HEK293 (cell line): Measurements from ENCODE around the gene RPL27.

Experiments
- CTCF ChIA-PET: fragments of 350-600 bp; formaldehyde crosslinking; extraction: SDS; loops from one replicate; lab custom pipeline; 2021; ENCODE audit warnings: antibody characterized with exemption; lab: Yijun Ruan, JAX
- POLR2A ChIA-PET: fragments of 300-600 bp; formaldehyde crosslinking; extraction: SDS; loops from one replicate; lab custom pipeline; 2020; ENCODE audit warnings: antibody characterized with exemption, inconsistent platforms; lab: Yijun Ruan, JAX
- H3K27ac ChIP-seq: fragments of 200-500 bp; sonication (Bioruptor generic); 2 replicates; pipeline ENCODE4 v1.5.1; 2014; ENCODE audit warnings: low read depth, low read length, control low read depth, inconsistent platforms; ENCODE audit errors: extremely low read depth
- H3K36me3 ChIP-seq, 2 experiments: fragments of 200-500 bp in 1 of 2; sonication (Bioruptor generic) in 1 of 2; 1 replicate in 1 of 2; 2 replicates in 1 of 2; pipeline ENCODE4 v1.5.1; 2014 to 2017; ENCODE audit warnings: inconsistent platforms in 2 of 2, low read length in 2 of 2; ENCODE audit not compliant: control insufficient read depth in 2 of 2, insufficient read depth in 1 of 2
- H3K4me1 ChIP-seq: fragments of 200-500 bp; sonication (Bioruptor generic); 2 replicates; pipeline ENCODE4 v1.5.1; 2014; ENCODE audit warnings: mild to moderate bottlenecking, low read length, inconsistent platforms; ENCODE audit not compliant: control insufficient read depth, insufficient read depth
- H3K4me3 ChIP-seq: 2 replicates; pipeline ENCODE4 v1.5.1; 2011; ENCODE audit warnings: low read depth, mild to moderate bottlenecking, control low read depth, low read length, moderate library complexity
- H3K9me3 ChIP-seq: fragments of 200-500 bp; sonication (Bioruptor generic); 2 replicates; pipeline ENCODE4 v1.5.1; 2014; ENCODE audit warnings: low read depth, low read length, inconsistent platforms; ENCODE audit not compliant: control insufficient read depth, insufficient read depth
- FEZF1 ChIP-seq: fragments of 450-650 bp; formaldehyde crosslinking; IDR thresholded peaks from 2 replicates; pipeline ENCODE4 v1.5.1; 2016; ENCODE audit warnings: missing biosample characterization, missing genetic modification characterization
- GFI1B ChIP-seq: fragments of 450-650 bp; formaldehyde crosslinking; IDR thresholded peaks from 2 replicates; pipeline ENCODE4 v1.5.1; 2016; ENCODE audit warnings: missing biosample characterization, missing genetic modification characterization
- SP2 ChIP-seq: fragments of 450-650 bp; formaldehyde crosslinking; IDR thresholded peaks from 2 replicates; pipeline ENCODE4 v1.5.1; 2016; ENCODE audit warnings: missing biosample characterization, missing genetic modification characterization
- ZBTB10 ChIP-seq: fragments of 450-650 bp; formaldehyde crosslinking; IDR thresholded peaks from 2 replicates; pipeline ENCODE4 v1.5.1; 2016; ENCODE audit warnings: missing biosample characterization, missing genetic modification characterization
- ZBTB11 ChIP-seq: fragments of 450-650 bp; formaldehyde crosslinking; conservative IDR thresholded peaks from 2 replicates; pipeline ENCODE4 v1.5.1; 2016; ENCODE audit warnings: low read depth, missing biosample characterization, missing genetic modification characterization
- ZBTB48 ChIP-seq: fragments of 450-650 bp; formaldehyde crosslinking; IDR thresholded peaks from 2 replicates; pipeline ENCODE4 v1.5.1; 2016; ENCODE audit warnings: missing biosample characterization, missing genetic modification characterization
- ZNF138 ChIP-seq: fragments of 450-650 bp; formaldehyde crosslinking; IDR thresholded peaks from 2 replicates; pipeline ENCODE4 v1.5.1; 2016; ENCODE audit warnings: missing biosample characterization, missing genetic modification characterization, borderline replicate concordance
- ZNF19 ChIP-seq: fragments of 450-650 bp; formaldehyde crosslinking; IDR thresholded peaks from 2 replicates; pipeline ENCODE4; 2016; ENCODE audit warnings: missing biosample characterization, missing genetic modification characterization, low read depth
- ZNF394 ChIP-seq: fragments of 450-650 bp; formaldehyde crosslinking; IDR thresholded peaks from 2 replicates; pipeline ENCODE4 v1.5.1; 2016; ENCODE audit warnings: missing biosample characterization, missing genetic modification characterization, mild to moderate bottlenecking, moderate library complexity, borderline replicate concordance
- ZNF501 ChIP-seq: fragments of 450-650 bp; formaldehyde crosslinking; IDR thresholded peaks from 2 replicates; pipeline ENCODE4 v1.5.1; 2016; ENCODE audit warnings: missing biosample characterization, missing genetic modification characterization
- ZNF596 ChIP-seq: fragments of 450-650 bp; IDR thresholded peaks from 2 replicates; pipeline ENCODE4 v1.5.0; 2018; ENCODE audit warnings: missing biosample characterization, mild to moderate bottlenecking, missing genetic modification characterization, moderate library complexity
- ZNF610 ChIP-seq: fragments of 450-650 bp; formaldehyde crosslinking; IDR thresholded peaks from 2 replicates; pipeline ENCODE4 v1.5.1; 2016; ENCODE audit warnings: missing biosample characterization, missing genetic modification characterization, borderline replicate concordance
- ZNF624 ChIP-seq: fragments of 450-650 bp; formaldehyde crosslinking; IDR thresholded peaks from 2 replicates; pipeline ENCODE4 v1.5.1; 2017; ENCODE audit warnings: missing biosample characterization, missing genetic modification characterization
- ZNF626 ChIP-seq: fragments of 450-650 bp; sonication (Bioruptor Pico); formaldehyde crosslinking; IDR thresholded peaks from 2 replicates; pipeline ENCODE4 v1.5.1; 2018; ENCODE audit warnings: missing biosample characterization, missing genetic modification characterization, inconsistent platforms
- ZNF768 ChIP-seq: fragments of 450-650 bp; formaldehyde crosslinking; IDR thresholded peaks from 2 replicates; pipeline ENCODE4 v1.5.1; 2018; ENCODE audit warnings: missing biosample characterization, mild to moderate bottlenecking, missing genetic modification characterization
- ZNF777 ChIP-seq: fragments of 450-650 bp; formaldehyde crosslinking; IDR thresholded peaks from 2 replicates; pipeline ENCODE4 v1.5.1; 2017; ENCODE audit warnings: missing biosample characterization, missing genetic modification characterization, borderline replicate concordance
- TF ChIP-seq, protein P1 (sequence below): fragments of 450-650 bp; formaldehyde crosslinking; IDR thresholded peaks from 2 replicates; pipeline ENCODE4 v1.5.1; 2016; ENCODE audit warnings: missing biosample characterization, missing genetic modification characterization

RPL27 gene

GRCh38 chr17:42985225-42985624, 13.0 kb upstream of the RPL27 start:
- no peak overlapping the region for H3K27ac ChIP-seq
- H3K9me3 ChIP-seq: no peaks in the 10 kb centered on the region
- no peak overlapping the region for H3K4me3 ChIP-seq
- ChIA-PET POLR2A (interaction anchor here (2.8 kb wide), 1 partner anchor 13 kb away, joined by 14 read pairs; the partner anchor contains the start of gene RPL27), CTCF (interaction anchor here (4.0 kb wide), 1 partner anchor 12 kb away, joined by 17 read pairs; the partner anchor contains the start of gene RPL27)
- TF ChIP-seq ZNF596 (tag by site-specific recombination) (no peak), ZNF768 (no peak), SP2 (tag by site-specific recombination) (no peak), FEZF1 (tag by site-specific recombination) (no peak), ZBTB48 (tag by site-specific recombination) (no peak), ZNF626 (tag by site-specific recombination) (no peak), ZNF138 (no peak), ZNF501 (tag by site-specific recombination) (no peak), ZNF777 (tag by site-specific recombination) (no peak), ZBTB10 (tag by site-specific recombination) (no peak), ZNF19 (tag by site-specific recombination) (no peak), ZNF624 (tag by site-specific recombination) (no peak), ZNF394 (tag by site-specific recombination) (no peak), ZNF610 (tag by site-specific recombination) (no peak), GFI1B (tag by site-specific recombination) (no peak), ZBTB11 (tag by site-specific recombination) (no peak)
- TF ChIP-seq, protein P1, sequence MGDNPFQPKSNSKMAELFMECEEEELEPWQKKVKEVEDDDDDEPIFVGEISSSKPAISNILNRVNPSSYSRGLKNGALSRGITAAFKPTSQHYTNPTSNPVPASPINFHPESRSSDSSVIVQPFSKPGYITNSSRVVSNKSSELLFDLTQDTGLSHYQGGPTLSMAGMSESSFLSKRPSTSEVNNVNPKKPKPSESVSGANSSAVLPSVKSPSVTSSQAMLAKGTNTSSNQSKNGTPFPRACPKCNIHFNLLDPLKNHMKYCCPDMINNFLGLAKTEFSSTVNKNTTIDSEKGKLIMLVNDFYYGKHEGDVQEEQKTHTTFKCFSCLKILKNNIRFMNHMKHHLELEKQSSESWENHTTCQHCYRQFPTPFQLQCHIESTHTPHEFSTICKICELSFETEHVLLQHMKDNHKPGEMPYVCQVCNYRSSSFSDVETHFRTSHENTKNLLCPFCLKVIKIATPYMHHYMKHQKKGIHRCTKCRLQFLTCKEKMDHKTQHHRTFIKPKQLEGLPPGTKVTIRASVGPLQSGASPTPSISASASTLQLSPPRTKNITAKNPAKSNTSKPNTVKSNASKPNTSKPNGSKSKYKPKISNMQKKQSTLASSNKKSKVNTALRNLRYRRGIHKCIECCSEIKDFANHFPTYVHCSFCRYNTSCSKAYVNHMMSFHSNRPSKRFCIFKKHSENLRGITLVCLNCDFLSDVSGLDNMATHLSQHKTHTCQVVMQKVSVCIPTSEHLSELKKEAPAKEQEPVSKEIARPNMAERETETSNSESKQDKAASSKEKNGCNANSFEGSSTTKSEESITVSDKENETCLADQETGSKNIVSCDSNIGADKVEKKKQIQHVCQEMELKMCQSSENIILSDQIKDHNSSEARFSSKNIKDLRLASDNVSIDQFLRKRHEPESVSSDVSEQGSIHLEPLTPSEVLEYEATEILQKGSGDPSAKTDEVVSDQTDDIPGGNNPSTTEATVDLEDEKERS (tag by site-specific recombination): no peak
- peaks cover 45 to 57% of the 10 kb centered on the region in 2 experiments for H3K36me3 ChIP-seq
- H3K4me1 ChIP-seq: peaks cover 8% of the 10 kb centered on the region
